Right ventricle myocardium inferior (tissue), 1 donor: ENCODE data around the gene ERG28. TPM values are rescaled to one million over a fixed set of nuclear protein-coding genes. Genes with fewer than 3 reads are reported as not detected.
A peak's percentile ranks its signal among the peaks of the same experiment; 100 is the strongest.

Experiments
- ATAC-seq: fragments of 200-7000 bp; cut with Tn5 transposase; one replicate; pipeline ENCODE4 v1.9.1; 2020; ENCODE audit warnings: mild to moderate bottlenecking, moderate library complexity
- DNase-seq: peaks from one replicate; pipeline ENCODE4 v3.0.0; 2021; ENCODE audit errors: missing footprints
- intact Hi-C: fragments of 100-400 bp; cut with DNase I; formaldehyde crosslinking; loops from one replicate; pipeline ENCODE4 v1.11.0; 2022
- total RNA-seq: library from RNA; stranded (reverse); fragmentation: NEBNext Ultra II Directional; extraction: Animal tissue kit (Norgen Biotek cat#: 25700); gene quantifications from one replicate; pipeline ENCODE4 v1.2.1, GENCODE V29; 2021
- donor health status: DM: no; HTN: yes; CAD: no; lungs with severe emphysema.

Gene ERG28
- total RNA-seq, 1 donor from 2014 or later, result 6.5 TPM

GRCh38 chr14:75667099-75667765 lies 6.6 kb upstream of the ERG28 start:
- no peak for DNase-seq
- intact Hi-C loops, result no loop called here
- ATAC-seq, result peak; percentile 28

- ATAC-seq (no peak), DNase-seq (no peak)
- intact Hi-C loops, result no loop called here
These were observed 2.3 kb upstream of the ERG28 start for GRCh38 chr14:75662966-75663365.

- DNase-seq (no peak), ATAC-seq (no peak)
- intact Hi-C loops, result no loop called here
These were observed 781 bp upstream of the ERG28 start for GRCh38 chr14:75661499-75661814.

GRCh38 chr14:75660238-75660629 lies 442 bp downstream of the ERG28 start:
- DNase-seq (no peak), ATAC-seq (no peak)
- intact Hi-C loops, result no loop called here

GRCh38 chr14:75658957-75659356 lies 1.7 kb downstream of the ERG28 start:
- DNase-seq, result no peak
- intact Hi-C loops, result loop anchor here (10.0 kb wide), 1 partner anchor 354 kb away; no protein-coding TSS in a partner anchor
- no peak for ATAC-seq

- intact Hi-C loops, result loop anchor here (10.0 kb wide), 1 partner anchor 353 kb away; no protein-coding TSS in a partner anchor
- DNase-seq (no peak), ATAC-seq (no peak)
These were observed 3.3 kb downstream of the ERG28 start for GRCh38 chr14:75657331-75657730.

GRCh38 chr14:75655235-75655634 lies 5.4 kb downstream of the ERG28 start:
- intact Hi-C loops, result loop anchor here (10.0 kb wide), 1 partner anchor 350 kb away; no protein-coding TSS in a partner anchor
- no peak for ATAC-seq

GRCh38 chr14:75654127-75654732 lies 6.4 kb downstream of the ERG28 start:
- intact Hi-C loops, result loop anchor here (1.0 to 10.0 kb wide), 2 partner anchors 77 to 349 kb away; no protein-coding TSS in a partner anchor

More at GRCh38 chr14:75655235-75655634, 5.4 kb downstream of the ERG28 start:
- no peak for DNase-seq

GRCh38 chr14:75653563-75653962 lies 7.1 kb downstream of the ERG28 start:
- DNase-seq (no peak), ATAC-seq (no peak)
- intact Hi-C loops, result loop anchor here (10.0 kb wide), 1 partner anchor 349 kb away; no protein-coding TSS in a partner anchor

More at GRCh38 chr14:75654127-75654732, 6.4 kb downstream of the ERG28 start:
- DNase-seq, result peak; percentile 83
- ATAC-seq, result peak; percentile 87

GRCh38 chr14:75650253-75651058 lies 10.2 kb downstream of the ERG28 start:
- no peak for DNase-seq
- no peak for ATAC-seq
- intact Hi-C loops, result loop anchor here (10.0 kb wide), 1 partner anchor 346 kb away; no protein-coding TSS in a partner anchor

GRCh38 chr14:75649773-75650172 lies 10.9 kb downstream of the ERG28 start:
- intact Hi-C loops, result loop anchor here (10.0 kb wide), 1 partner anchor 345 kb away; no protein-coding TSS in a partner anchor
- ATAC-seq (no peak), DNase-seq (no peak)

GRCh38 chr14:75649337-75649736 lies 11.3 kb downstream of the ERG28 start:
- intact Hi-C loops, result no loop called here
- DNase-seq (no peak), ATAC-seq (no peak)

GRCh38 chr14:75648066-75648838 lies 12.4 kb downstream of the ERG28 start:
- intact Hi-C loops, result loop anchor here (1.0 kb wide), 1 partner anchor 70 kb away; the partner anchor contains the start of gene FLVCR2
- ATAC-seq (peak; percentile 87), DNase-seq (no peak)

- intact Hi-C loops, result loop anchor here (1.0 kb wide), 1 partner anchor 69 kb away; the partner anchor contains the start of gene FLVCR2
- DNase-seq, result no peak
- peak; percentile 68 for ATAC-seq
These were observed 13.0 kb downstream of the ERG28 start for GRCh38 chr14:75647640-75648039.

GRCh38 chr14:75646762-75647161 lies 13.9 kb downstream of the ERG28 start:
- intact Hi-C loops, result no loop called here
- no peak for DNase-seq
- no peak for ATAC-seq

- intact Hi-C loops, result no loop called here
- DNase-seq, result no peak
- no peak for ATAC-seq
These were observed 15.6 kb downstream of the ERG28 start for GRCh38 chr14:75645056-75645455.

- no peak for DNase-seq
- intact Hi-C loops, result no loop called here
- ATAC-seq, result no peak
These were observed 16.7 kb downstream of the ERG28 start for GRCh38 chr14:75643985-75644384.

- ATAC-seq (no peak), DNase-seq (no peak)
- intact Hi-C loops, result no loop called here
These were observed 19.8 kb downstream of the ERG28 start for GRCh38 chr14:75640876-75641275.
